ENCODE measurements around the gene HOXA7.

Gene HOXA7

DNA sequence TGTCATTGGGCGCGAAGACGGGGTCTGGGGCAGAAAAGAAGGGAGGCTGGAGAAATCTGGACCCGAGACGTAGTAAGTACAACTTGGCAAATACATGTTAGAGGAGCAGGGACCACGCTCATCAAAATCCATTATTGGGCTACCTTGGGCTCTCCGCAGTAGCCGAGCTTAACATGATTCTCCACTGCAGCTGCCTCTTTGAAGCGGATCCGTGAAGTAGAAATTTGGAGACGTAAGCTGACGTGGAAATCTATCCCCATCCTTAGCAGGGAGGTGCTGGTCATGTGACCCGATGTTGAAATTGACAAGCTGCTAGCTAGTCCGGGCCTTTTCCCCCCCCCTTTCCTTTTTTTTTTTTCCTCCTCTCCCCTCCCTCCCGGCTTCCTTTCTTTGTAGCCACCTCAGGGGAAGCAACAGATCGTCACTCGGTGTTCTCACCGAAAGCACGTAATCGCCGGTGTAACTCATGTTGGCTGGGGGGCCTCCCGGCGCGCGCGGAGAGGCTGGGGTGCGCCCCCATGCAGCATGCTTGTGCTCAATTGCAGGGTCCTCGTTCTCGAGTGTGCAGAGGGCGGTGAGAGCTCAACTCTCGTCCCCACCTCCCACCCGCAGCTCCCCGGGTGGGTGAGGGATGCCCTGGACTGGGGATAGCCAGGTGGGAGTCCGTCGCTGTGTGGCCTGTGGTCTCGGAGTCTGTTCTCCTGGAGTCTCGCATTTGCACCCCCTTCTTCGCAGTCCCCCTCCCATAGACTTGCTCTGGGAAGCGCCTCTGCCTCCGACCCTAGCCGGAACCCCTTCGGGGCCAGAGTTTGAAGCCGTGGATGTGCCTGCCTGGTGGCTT, 28.8 kb upstream of the HOXA7 start, which contains the start of gene HOXA11:
HOXA11 (minus strand) TSS at position 220 of the 841 bp plus-strand sequence; CDS start at position 132, 88 bp downstream.
- TF ChIP-seq, protein P1, sequence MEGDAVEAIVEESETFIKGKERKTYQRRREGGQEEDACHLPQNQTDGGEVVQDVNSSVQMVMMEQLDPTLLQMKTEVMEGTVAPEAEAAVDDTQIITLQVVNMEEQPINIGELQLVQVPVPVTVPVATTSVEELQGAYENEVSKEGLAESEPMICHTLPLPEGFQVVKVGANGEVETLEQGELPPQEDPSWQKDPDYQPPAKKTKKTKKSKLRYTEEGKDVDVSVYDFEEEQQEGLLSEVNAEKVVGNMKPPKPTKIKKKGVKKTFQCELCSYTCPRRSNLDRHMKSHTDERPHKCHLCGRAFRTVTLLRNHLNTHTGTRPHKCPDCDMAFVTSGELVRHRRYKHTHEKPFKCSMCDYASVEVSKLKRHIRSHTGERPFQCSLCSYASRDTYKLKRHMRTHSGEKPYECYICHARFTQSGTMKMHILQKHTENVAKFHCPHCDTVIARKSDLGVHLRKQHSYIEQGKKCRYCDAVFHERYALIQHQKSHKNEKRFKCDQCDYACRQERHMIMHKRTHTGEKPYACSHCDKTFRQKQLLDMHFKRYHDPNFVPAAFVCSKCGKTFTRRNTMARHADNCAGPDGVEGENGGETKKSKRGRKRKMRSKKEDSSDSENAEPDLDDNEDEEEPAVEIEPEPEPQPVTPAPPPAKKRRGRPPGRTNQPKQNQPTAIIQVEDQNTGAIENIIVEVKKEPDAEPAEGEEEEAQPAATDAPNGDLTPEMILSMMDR (IDR thresholded peaks at IDR 0.05), result no peak

DNA sequence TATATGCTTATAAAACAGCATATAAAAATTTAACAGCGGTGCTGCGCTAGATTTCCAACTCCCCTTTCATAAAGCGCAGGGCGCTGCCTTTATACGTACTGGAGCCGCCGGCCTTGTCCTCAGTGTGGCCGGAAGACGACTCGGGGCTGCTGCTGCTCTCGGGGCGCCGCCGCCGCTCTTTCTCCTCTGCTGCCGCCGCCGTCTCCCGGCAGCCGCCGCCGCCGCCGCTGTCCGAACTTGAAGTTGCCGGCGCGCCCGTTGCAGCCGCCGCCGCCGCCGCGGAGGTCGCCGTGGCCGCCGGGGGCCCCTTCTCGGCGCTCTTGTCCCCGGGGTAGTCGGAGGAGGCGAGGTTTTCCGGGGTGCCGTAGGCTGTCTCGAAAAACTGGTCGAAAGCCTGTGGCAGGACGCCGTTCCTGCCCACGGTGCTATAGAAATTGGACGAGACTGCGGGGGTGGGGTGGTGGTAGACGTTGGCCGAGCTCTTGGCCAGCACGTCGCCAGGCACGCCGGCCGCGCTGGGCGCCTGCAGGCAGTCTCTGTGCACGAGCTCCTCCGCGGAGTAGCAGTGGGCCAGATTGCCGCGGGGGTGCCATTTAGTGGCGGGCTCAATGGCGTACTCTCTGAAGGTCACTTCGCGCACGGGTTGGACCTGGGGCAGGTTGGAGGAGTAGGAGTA, 28.0 kb upstream of the HOXA7 start:
- TF ChIP-seq, protein P1 (IDR thresholded peaks at IDR 0.05), result no peak

DNA sequence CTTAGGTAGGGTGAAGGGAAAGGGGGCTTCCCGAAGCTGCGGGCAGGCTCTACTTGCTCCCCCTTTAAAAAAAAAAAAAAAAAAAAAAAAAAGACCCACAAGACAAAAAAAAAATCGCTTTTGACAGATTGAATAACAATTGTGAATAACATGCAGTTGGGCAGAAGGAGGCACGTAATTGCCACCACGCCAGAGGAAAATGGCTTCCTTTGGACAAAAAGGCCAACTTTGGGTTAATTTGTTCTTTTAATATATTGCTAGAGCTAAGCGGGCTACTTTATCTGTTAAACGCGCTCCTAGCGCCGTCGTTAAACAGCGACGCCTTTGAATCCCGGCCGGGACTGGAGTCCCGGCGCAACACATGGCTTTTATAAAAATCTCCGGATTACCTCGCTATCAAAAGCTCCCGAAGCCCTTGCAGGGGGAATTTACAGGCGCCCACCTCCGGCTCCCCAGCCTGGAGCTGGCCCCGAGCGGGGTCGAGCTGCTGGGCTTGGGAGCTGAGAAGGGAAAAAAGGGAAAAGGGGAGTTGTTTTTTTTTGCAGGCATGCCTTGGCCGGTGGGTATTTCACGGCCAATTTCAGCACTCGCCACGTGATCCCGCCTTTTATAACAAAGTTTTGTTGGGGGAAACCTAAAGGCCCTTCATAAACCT, 27.3 kb upstream of the HOXA7 start:
- TF ChIP-seq, protein P1 (IDR thresholded peaks at IDR 0.05), result no peak

DNA sequence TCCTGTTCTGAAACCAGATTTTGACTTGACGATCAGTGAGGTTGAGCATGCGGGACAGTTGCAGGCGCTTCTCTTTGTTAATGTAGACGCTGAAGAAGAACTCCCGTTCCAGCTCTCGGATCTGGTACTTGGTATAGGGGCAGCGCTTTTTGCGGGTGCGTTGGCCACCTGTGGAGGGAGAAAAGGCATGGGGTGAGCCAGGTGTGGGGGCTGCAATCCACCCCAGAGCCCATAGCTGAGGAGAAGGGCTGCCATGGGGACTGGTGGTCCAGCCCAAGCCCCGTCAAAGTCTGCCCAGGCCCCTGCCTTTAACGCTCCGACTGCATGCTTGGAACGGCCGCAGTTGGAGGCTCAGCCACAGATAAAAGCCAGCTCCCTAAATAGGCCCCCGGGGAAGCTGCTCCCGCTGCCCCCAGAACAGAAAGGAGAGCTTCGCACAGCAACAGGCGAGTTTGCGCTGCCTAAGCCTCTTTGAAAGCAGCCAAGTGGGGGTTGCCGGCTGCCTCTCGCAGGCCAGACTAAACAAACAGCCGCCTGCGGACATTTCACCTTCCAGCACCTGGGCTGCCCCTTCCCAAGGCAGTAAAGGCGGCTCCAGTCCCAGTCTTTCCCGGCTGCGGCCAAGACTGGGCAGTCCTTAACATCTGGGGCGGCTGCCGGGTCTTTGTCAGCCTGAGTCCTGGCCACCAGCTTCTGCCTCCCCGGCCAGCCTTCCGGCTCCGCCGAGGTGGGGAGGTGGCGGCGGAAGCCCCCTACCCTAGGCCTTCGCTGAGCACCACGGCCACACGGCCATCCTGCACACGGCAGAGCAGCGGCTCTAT, 26.6 kb upstream of the HOXA7 start:
- TF ChIP-seq, protein P1 (IDR thresholded peaks at IDR 0.05), result no peak

DNA sequence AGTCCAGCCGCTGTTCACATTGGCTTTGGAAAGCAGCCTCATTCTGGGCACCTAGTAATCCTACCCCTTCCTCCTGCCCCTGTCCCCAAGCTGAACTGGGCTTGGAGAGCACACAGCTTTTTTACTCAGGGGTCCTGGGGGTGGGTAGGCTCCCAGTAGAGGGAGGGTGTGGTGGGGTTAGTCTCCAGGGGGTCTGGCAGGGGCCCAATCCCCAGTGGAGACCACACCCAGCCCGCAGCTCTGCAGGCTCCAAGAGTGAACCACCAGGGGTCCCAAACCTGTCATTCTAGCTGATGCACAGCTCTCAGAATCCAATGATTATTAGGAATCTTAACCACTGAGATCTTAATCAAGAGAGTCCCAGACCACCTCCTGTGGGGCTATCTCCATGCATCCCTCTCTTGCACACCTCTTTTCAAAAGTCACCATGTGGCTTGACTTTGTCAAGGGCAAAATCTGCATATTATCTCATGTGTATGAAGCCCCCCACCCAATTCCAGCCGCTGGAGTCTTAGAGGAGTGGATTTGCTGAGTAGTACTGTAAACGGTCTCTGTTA, 25.9 kb upstream of the HOXA7 start:
- TF ChIP-seq, protein P1 (IDR thresholded peaks at IDR 0.05), result no peak

DNA sequence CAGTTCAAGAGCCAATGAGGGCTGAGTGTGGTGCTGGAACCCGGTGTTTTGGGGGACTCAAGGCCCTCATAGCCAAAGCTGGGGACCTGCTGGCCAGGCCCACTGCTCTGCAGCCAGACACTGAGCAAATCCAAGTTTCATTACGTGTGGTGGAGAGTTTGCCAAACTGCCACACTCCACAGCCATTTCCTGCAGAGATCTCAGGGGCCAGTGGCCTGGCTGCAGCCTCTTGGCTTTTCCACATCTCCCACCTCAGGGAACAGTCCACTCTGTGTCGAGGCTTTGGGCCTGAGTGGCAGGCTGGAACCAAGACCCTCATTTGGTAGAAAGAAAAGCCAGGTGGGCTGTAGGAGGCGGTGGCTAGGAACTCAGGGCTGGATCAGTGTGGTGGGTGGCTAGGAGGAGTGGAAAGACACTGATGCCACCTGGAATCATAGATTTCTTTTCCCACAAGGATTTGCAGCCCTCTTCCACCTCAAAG, 25.4 kb upstream of the HOXA7 start:
- TF ChIP-seq, protein P1 (IDR thresholded peaks at IDR 0.05), result no peak
